Endothelial cell of umbilical vein (primary cell): Measurements from ENCODE around the gene PTPRO. TPM values are rescaled to one million over a fixed set of nuclear protein-coding genes. Genes with fewer than 3 reads are reported as not detected.

Experiments
- BruUV-seq: library from RNA; stranded (reverse); fragments of 400-500 nt; replicated peaks from 2 replicates; lab custom pipeline; 2021; lab: Mats Ljungman, UMichigan
- CTCF ChIA-PET: fragments of 300-600, 350-600 bp; sonication (Branson Sonifier 250); formaldehyde crosslinking; loops from one replicate; lab custom pipeline; 2021; ENCODE audit warnings: antibody characterized with exemption, inconsistent platforms; lab: Charles Lee
- POLR2A ChIA-PET: fragments of 300-600, 350-600 bp; sonication (Branson Sonifier 250); formaldehyde crosslinking; loops from one replicate; lab custom pipeline; 2021; ENCODE audit warnings: antibody characterized with exemption, inconsistent platforms; lab: Charles Lee
- DNase-seq: peaks from one replicate; pipeline ENCODE4 v3.0.0-alpha.2; 2011; ENCODE audit warnings: low read depth, low spot score
- FAIRE-seq: peaks from 2 replicates; lab custom pipeline; 2011; peaks lifted over from hg19 to GRCh38; lab: Jason Lieb, UNC
- H2AFZ ChIP-seq: 2 replicates; pipeline ENCODE4 v1.6.0; 2012; ENCODE audit warnings: low read depth, low read length, control low read depth, inconsistent platforms
- H3K27ac ChIP-seq: 2 replicates; pipeline ENCODE4 v1.5.1; 2011; ENCODE audit warnings: low read depth, mild to moderate bottlenecking, control low read depth, low read length, moderate library complexity; ENCODE audit not compliant: insufficient read depth
- H3K27me3 ChIP-seq, 2 experiments: 2 replicates each; pipeline versions ENCODE4 v1.6.0 to v1.6.1; 2011; ENCODE audit warnings: low read length in 2 of 2, mixed read lengths in 1 of 2; ENCODE audit not compliant: control insufficient read depth in 2 of 2, insufficient read depth in 2 of 2
- H3K36me3 ChIP-seq, 2 experiments: 2 replicates in 1 of 2; 3 replicates in 1 of 2; pipeline ENCODE4 v1.5.1; 2011; ENCODE audit warnings: low read length in 2 of 2, mild to moderate bottlenecking in 1 of 2, moderate library complexity in 1 of 2; ENCODE audit not compliant: control insufficient read depth in 2 of 2, insufficient read depth in 2 of 2; ENCODE audit errors: extremely low read depth in 1 of 2
- H3K4me1 ChIP-seq: 3 replicates; pipeline ENCODE4 v1.5.1; 2011; ENCODE audit warnings: mild to moderate bottlenecking, low read length; ENCODE audit not compliant: control insufficient read depth, insufficient read depth; ENCODE audit errors: extremely low read depth
- H3K4me2 ChIP-seq: 2 replicates; pipeline ENCODE4 v1.6.1; 2011; ENCODE audit warnings: low read length, control low read depth, mixed read lengths; ENCODE audit not compliant: insufficient read depth
- H3K4me3 ChIP-seq, 3 experiments: fragments of 200-600 bp in 1 of 3; sonication (generic), shearing (Covaris generic) in 1 of 3; replicated peaks in 1 of 3; 2 replicates each; pipeline ENCODE4 v1.5.1; 2011 to 2016; ENCODE audit warnings: control low read depth in 3 of 3, low read length in 3 of 3, mild to moderate bottlenecking in 2 of 3, inconsistent platforms in 1 of 3, low read depth in 1 of 3, moderate library complexity in 1 of 3; ENCODE audit not compliant: insufficient read depth in 1 of 3
- H3K79me2 ChIP-seq: 2 replicates; pipeline ENCODE4 v1.6.0; 2012; ENCODE audit warnings: low read length, inconsistent platforms; ENCODE audit not compliant: control insufficient read depth, insufficient read depth
- H3K9ac ChIP-seq: replicated peaks from 2 replicates; pipeline ENCODE3; 2011; ENCODE audit warnings: low read length, control low read depth; ENCODE audit not compliant: insufficient read depth; ENCODE audit errors: extremely low read depth
- H3K9me1 ChIP-seq: replicated peaks from 3 replicates; pipeline ENCODE4 v1.6.0; 2011; ENCODE audit warnings: mild to moderate bottlenecking, low read length; ENCODE audit not compliant: control insufficient read depth, insufficient read depth; ENCODE audit errors: extremely low read depth
- H3K9me3 ChIP-seq: replicated peaks from 2 replicates; pipeline ENCODE4 v1.5.1; 2012; ENCODE audit warnings: low read length, inconsistent platforms; ENCODE audit not compliant: control insufficient read depth, insufficient read depth
- H4K20me1 ChIP-seq: replicated peaks from 2 replicates; pipeline ENCODE3; 2011; ENCODE audit warnings: mild to moderate bottlenecking, low read length; ENCODE audit not compliant: control insufficient read depth, insufficient read depth; ENCODE audit errors: extremely low read depth
- EZH2 ChIP-seq: IDR thresholded peaks from 2 replicates; pipeline ENCODE4 v1.6.1; 2012; ENCODE audit warnings: borderline replicate concordance, low read depth, mild to moderate bottlenecking, moderate library complexity, low read length, inconsistent platforms; ENCODE audit not compliant: severe bottlenecking
- FOS ChIP-seq: IDR thresholded peaks from 2 replicates; pipeline ENCODE4 v1.6.1; 2011; ENCODE audit warnings: mild to moderate bottlenecking, low read length, moderate library complexity, borderline replicate concordance; ENCODE audit not compliant: insufficient read depth
- GATA2 ChIP-seq: IDR thresholded peaks from 2 replicates; pipeline ENCODE4 v1.7.0; 2011; ENCODE audit warnings: low read depth, mild to moderate bottlenecking, moderate library complexity, mixed read lengths, low read length; ENCODE audit not compliant: insufficient read length, insufficient read depth
- JUN ChIP-seq: IDR thresholded peaks from 2 replicates; pipeline ENCODE4 v1.6.1; 2011; ENCODE audit warnings: borderline replicate concordance, low read depth; ENCODE audit not compliant: insufficient read length, insufficient read depth
- MYC ChIP-seq: IDR thresholded peaks from one replicate; pipeline ENCODE4 v1.6.1; 2011; ENCODE audit warnings: mild to moderate bottlenecking, low read depth, low read length
- POLR2A ChIP-seq: IDR thresholded peaks from 2 replicates; pipeline ENCODE4 v1.6.1; 2012; ENCODE audit warnings: low read depth, mild to moderate bottlenecking, control low read depth, low read length
- POLR2AphosphoS5 ChIP-seq: IDR thresholded peaks from 2 replicates; pipeline ENCODE4 v1.6.1; 2012; ENCODE audit warnings: low read depth, mild to moderate bottlenecking, control low read depth, low read length, moderate library complexity; ENCODE audit not compliant: insufficient read depth
- dilution Hi-C: fragments of 300-500 bp; cut with MboI; formaldehyde crosslinking; loops from one replicate; pipeline ENCODE4 v1.15.0; 2019; ENCODE audit warnings: low sequenced_read_pairs; ENCODE audit not compliant: extremely low pct_ligation_motif_present
- intact Hi-C: fragments of 100-400 bp; cut with micrococcal nuclease; formaldehyde crosslinking; loops from one replicate; pipeline ENCODE4 v1.10.0; 2022
- polyA plus RNA-seq, 4 experiments: library from polyadenylated mRNA; depleted of rRNA in 3 of 4; stranded (reverse) in 3 of 4; unstranded in 1 of 4; fragments of >200 nt; gene quantifications; 2 replicates each; pipeline versions ENCODE4 v1.2.1 to v1.2.3, GENCODE V29; 2011 to 2012; ENCODE audit warnings: missing spikeins in 1 of 4
- total RNA-seq: library from RNA; stranded (reverse); gene quantifications from 2 replicates; pipeline ENCODE4 v1.2.3, GENCODE V29; 2021
- TF ChIP-seq, protein P1 (sequence below): IDR thresholded peaks from 2 replicates; pipeline ENCODE4 v1.6.1; 2011; ENCODE audit not compliant: insufficient read depth, insufficient read length
- TF ChIP-seq, protein P2 (sequence below), 2 donors: IDR thresholded peaks; 1 replicate in 1 of 2; 2 replicates in 1 of 2; pipeline ENCODE4 v1.5.1; 2011; ENCODE audit warnings: low read length in 2 of 2, mild to moderate bottlenecking in 2 of 2, moderate library complexity in 2 of 2, control low read depth in 1 of 2, inconsistent platforms in 1 of 2, low read depth in 1 of 2; ENCODE audit not compliant: insufficient read depth in 1 of 2; ENCODE audit errors: extremely low read depth in 1 of 2

The PTPRO gene
- total and polyA plus RNA-seq, 2 donors (not counting 3 experiments of a cell fraction or from before 2014, with no cell fraction given) = not detected

GRCh38 chr12:15636060-15636890, 314.0 kb downstream of the PTPRO start:
- H3K4me2 ChIP-seq = peak overlapping the region; percentile 3

More at GRCh38 chr12:15636060-15636890, 314.0 kb downstream of the PTPRO start:
- DNase-seq (peak; percentile 48), FAIRE-seq (no peak)
- peaks cover 49% of the 10 kb centered on the region for H3K4me1 ChIP-seq
- no peaks in the 10 kb centered on the region for H3K79me2 ChIP-seq
- TF ChIP-seq, protein P1, sequence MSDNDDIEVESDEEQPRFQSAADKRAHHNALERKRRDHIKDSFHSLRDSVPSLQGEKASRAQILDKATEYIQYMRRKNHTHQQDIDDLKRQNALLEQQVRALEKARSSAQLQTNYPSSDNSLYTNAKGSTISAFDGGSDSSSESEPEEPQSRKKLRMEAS = no peak
- TF ChIP-seq EZH2 (no peak), GATA2 (peak; percentile 55), MYC (no peak), POLR2AphosphoS5 (no peak), POLR2A (no peak), FOS (no peak), JUN (peak; percentile 10)
- TF ChIP-seq, protein P2, sequence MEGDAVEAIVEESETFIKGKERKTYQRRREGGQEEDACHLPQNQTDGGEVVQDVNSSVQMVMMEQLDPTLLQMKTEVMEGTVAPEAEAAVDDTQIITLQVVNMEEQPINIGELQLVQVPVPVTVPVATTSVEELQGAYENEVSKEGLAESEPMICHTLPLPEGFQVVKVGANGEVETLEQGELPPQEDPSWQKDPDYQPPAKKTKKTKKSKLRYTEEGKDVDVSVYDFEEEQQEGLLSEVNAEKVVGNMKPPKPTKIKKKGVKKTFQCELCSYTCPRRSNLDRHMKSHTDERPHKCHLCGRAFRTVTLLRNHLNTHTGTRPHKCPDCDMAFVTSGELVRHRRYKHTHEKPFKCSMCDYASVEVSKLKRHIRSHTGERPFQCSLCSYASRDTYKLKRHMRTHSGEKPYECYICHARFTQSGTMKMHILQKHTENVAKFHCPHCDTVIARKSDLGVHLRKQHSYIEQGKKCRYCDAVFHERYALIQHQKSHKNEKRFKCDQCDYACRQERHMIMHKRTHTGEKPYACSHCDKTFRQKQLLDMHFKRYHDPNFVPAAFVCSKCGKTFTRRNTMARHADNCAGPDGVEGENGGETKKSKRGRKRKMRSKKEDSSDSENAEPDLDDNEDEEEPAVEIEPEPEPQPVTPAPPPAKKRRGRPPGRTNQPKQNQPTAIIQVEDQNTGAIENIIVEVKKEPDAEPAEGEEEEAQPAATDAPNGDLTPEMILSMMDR (IDR thresholded peaks at IDR 0.05; ENCODE audit: extremely low read depth in 1 of 2, insufficient read depth in 1 of 2, low read depth in 1 of 2, low read length in 2 of 2) = no peak
- no peaks in the 10 kb centered on the region for H3K9me1 ChIP-seq
- H4K20me1 ChIP-seq = no peaks in the 10 kb centered on the region
- no TSS peak for BruUV-seq
- no peak overlapping the region for H3K4me3 ChIP-seq
- intact Hi-C loops = loop anchor here (2.0 kb wide), 1 partner anchor 683 kb away; no protein-coding TSS in a partner anchor
- H3K27me3 ChIP-seq = no peaks in the 10 kb centered on the region
- no peaks in the 10 kb centered on the region for H3K36me3 ChIP-seq
- POLR2A ChIA-PET = no interaction called here
- H2AFZ ChIP-seq = no peak overlapping the region
- dilution Hi-C loops = no loop called here
- H3K9ac ChIP-seq = no peak overlapping the region
- H3K27ac ChIP-seq = peak overlapping the region; percentile 75
- CTCF ChIA-PET = interaction anchor here (1.4 kb wide), 1 partner anchor 43 kb away, joined by 3 read pairs; no protein-coding TSS in a partner anchor
- no peaks in the 10 kb centered on the region for H3K9me3 ChIP-seq
